NCI-H82 (cell line): Measurements from ENCODE around the gene UGT1A8.
A peak's percentile ranks its signal among the peaks of the same experiment; 100 is the strongest.

ENCODE experiments used
- DNase-seq: peaks from one replicate; lab custom pipeline; 2025; lab: John Stamatoyannopoulos, UW

UGT1A8 gene

GRCh38 chr2:233800208-233800607 lies 182.8 kb downstream of the UGT1A8 start:
- DNase-seq, result no peak

DNA sequence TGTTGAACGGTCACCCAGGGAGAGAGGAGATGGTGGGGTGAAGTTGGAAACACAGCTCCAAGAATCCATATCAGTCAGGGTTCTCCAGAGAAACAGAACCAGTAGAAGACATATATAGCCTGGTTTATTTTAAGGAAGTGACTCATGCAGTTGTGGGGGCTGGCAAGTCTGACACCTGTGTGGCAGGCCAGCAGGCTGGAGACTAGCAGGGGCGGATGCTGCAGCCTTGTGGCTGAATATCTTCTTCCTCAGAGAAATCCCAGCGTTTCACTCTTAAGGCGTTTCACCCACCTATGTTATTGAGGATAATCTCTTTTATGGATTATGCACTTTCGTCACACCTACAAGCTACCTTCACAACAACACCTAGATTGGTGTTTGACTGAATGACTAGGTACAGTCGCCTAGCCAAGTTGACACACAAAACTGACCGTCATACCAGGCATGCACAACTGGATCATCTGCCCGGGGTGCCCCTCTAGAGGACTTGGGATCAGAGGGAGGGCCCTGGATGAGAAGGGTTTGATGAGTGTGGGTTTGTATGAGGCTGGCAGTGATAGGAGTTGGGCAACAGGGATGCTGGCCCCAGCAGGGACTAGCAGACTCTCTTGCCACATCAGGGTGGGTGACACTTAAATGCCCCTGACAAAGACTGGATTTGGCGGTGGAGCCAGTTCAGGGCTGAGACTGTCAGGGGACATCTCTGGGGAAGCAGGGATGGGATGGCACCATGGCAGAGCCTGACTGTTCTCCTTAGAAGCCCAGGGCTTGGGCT lies 184.1 kb downstream of the UGT1A8 start:
- no peak for DNase-seq

DNA sequence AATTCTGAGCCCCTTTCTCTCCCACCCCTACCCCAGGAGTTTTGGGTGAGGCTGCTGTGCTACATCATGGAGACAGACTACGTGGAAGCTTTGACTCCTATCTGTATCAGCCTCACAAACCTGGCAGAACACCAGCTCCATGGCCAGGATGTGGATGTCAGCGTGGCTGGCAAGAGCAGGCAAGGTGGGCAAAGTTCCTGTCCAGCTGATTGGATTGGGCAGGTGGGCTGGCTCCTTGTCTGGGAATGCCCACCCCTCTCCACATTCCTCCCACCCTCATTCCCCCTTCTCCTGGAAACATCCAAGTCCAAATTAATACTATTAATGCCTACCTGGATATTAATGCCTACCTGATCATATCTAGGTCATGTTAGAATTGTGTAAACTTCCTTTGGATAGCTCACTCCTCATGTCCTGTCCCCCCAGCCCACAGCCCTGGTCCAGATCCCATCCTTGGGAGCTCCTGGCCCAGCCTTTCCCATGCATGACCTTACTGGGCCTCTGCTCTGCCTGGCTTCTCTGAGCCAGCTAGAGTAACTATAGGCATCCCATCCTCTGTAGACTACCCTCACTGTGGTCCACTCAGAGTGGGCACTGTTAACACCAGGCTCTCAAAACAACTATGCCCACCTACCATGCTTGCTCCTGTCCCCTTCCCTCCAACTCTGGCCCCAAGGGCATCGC lies 184.8 kb downstream of the UGT1A8 start:
- no peak for DNase-seq

DNA sequence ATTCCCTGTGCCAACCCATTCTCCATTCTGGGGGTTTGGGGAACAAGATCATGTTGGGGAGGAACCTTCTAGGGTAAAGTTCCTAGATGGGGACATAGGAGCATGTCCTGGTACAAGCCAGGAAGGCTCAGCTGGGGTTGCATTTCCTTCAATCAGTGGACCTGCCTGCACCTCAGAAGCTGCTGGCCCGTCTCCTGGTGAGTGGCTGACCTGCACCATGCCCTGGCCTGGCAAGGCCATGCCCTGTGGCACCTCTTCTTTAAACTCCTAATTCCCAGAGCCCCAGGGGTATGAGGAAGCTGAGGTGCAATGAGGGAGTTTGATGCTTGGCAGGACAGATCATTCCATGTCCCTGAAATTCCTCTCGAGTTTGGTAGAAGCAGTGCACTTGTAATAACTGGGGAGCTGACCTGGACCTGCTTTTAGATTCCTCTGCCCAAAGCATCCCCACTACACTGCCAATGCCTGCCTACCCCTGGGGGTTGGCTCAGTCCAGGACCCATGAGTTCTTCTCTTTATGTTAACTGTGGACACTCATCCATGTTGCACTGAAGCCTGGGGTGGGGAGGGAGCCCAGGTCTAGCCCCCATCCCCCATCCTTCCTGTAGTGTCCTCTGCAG lies 186.0 kb downstream of the UGT1A8 start:
- DNase-seq, result no peak

- no peak for DNase-seq
These were observed 186.6 kb downstream of the UGT1A8 start for GRCh38 chr2:233803994-233804393.

DNA sequence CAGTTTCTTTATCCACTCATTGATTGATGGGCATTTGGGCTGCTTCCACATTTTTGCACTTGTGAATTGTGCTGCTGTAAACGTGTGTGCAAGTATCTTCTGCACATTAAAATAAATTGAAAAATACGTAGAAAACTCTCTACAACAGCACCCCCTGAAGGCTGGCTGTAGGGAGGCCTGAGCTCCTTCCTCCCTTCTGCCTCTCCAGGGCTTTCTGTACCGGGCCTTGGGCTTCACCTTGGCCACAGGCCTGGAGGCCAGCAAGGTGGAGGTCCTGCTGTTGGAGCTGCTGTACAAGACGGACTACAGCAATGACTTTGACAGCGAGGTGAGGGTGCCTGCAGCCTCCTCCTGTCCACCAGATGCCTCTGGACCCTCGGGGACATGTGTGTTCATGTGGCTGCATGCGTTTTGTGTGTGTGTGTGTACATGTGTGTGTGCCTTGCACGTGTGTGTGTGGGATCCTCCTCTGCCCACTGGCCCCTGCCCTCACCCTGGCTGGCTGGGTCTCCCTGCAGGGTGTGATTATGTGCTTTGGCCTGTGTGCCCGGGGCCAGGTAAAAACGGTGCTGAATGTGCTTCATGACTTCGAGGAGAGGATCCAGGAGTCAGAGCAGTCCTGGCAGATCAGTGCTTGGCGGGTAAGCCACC lies 189.9 kb downstream of the UGT1A8 start:
- DNase-seq, result no peak

DNA sequence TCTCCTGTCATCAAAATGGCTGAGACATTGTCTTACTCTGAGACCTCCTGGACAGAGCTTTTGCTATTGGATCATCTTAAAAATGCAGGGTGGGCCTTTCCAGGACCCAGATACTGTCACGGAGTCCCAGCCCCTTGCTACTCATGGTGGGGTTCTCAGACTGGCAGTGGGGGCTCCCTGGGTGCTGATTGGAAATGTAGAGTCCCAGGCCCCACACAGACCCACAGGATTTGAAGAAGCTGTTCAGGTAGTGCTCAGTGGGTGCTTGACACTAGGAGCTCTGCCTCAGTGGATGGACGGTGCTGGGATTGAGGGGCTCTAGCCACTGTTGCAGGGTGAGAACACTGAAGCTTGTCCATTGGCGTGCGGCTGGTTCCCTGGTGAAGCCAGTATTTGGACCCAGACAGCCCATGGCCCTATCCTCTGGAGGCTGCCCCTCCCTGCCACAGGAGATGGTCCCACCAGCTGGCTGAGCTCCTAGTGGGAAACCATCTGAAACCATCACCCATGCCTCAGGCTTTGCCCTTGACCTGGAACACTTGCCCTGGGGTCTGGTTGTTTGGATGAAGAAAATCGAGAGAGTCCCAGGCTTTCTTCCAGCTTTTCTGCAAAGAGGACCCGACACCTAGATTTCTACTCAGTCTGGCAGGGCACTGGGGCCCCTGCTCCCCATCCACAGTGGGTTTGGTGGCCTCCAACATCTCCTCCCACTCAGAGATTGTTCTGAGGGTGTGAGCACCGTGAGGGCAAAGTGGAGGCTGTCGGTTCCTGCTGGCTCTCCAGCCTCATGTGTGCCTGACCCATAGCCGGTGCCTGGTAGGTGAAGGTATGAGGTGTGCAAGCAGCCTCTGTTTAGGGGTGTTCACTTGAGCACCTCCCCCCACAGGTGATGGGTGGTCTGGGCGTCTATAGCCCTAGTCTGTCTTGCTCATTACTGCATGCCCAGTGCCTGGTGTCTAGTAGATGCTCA lies 190.8 kb downstream of the UGT1A8 start:
- DNase-seq, result no peak

DNA sequence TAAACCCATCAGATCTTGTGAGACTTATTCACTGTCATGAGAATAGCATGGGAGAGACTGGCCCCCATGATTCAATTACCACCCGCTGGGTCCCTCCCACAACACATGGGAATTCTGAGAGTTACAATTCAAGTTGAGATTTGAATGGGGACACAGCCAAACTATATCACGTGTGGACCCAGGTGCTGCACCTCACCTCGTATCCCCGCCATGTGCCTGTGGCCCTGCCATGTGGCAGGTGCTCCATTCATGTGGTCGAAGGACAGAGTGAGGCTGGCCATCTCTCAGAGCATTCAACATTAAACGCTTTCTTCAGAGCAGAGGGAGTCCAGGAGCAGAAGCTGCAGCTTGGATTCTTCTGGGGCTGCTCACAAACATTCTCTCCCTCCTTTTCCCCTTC lies 193.0 kb downstream of the UGT1A8 start:
- no peak for DNase-seq

DNA sequence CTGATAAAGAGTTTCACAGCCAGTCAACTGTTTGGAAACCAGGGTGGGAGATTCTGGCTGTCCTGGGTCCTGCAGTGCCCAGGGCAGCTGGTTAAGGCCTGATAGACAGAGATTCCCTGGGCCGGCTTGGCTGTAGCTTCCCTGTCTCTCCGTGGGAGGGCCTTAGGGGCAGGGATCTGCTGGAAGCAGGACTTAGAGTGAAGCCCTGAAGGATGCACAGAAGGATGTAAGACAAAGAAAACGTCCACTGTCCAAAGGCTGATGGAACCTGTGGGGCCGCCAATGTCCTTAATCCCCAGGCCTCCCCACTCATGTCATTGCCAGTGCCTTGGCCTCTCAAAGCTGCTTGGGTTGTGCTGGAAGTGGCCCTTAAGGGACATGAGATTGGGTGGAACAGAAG lies 193.7 kb downstream of the UGT1A8 start:
- DNase-seq, result no peak

- DNase-seq, result no peak
These were observed 194.3 kb downstream of the UGT1A8 start for GRCh38 chr2:233811732-233812131.

DNA sequence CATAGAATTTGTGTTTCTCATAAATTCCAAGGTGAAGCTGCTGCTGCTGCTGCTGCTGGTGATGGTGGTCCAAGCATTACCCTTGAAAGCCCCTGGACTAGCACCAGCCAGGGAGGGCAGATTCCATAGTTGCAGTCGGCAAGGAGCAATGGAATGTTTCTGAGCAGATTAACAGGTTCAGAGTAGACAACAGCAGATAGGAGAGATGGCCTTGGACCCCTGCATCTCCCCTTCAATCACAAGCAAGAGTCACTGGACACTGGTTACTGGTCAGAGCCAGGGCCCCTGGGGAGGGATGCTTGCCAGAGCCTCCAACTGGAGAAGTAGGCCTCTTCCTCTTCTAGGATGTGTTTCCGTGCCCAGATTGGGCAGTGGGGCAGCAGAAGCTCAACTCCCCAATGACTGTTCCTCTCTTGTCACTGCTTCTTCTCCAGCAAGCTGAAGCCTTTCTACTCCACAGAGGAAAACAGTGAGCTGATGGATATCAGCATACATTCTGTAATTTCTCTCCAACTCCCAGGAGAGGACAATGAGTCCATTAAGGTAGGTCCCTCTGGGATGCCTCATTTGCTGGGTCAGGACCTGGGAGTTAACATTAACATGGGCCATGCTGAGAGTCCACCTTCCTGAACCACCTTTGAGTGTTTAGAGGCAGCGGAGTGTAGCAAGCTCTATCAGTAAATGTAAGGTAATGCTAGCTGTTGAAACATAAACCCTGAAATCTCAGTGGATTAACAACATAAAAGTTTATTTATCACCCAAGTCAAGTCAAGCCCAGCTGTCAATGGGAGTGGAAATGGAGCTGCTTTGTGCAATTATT lies 196.0 kb downstream of the UGT1A8 start:
- no peak for DNase-seq

GRCh38 chr2:233814056-233814835 lies 196.8 kb downstream of the UGT1A8 start:
- DNase-seq, result peak; percentile 60

DNA sequence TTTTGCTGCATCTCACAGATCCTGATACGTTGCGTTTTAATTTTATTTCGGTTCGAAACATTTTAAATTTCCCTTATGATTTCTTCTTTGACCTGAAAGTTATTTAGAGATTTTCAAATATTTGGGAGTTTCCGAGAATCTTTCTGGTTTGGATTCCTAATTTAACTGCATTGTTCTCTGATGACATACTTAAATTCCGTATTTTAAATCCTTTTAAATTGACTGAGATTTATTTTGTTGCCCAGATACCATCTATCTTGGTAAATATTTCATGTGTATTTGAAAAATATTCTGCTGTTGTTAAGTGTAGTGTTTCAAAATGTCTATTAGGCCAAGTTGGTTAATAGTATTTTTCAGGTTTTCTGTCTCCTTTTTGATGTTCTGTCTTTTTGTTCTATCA lies 198.4 kb downstream of the UGT1A8 start:
- DNase-seq, result no peak

- DNase-seq, result peak; percentile 74
These were observed 198.9 kb downstream of the UGT1A8 start for GRCh38 chr2:233816334-233816733.

GRCh38 chr2:233816771-233817170 lies 199.3 kb downstream of the UGT1A8 start:
- DNase-seq, result no peak

DNA sequence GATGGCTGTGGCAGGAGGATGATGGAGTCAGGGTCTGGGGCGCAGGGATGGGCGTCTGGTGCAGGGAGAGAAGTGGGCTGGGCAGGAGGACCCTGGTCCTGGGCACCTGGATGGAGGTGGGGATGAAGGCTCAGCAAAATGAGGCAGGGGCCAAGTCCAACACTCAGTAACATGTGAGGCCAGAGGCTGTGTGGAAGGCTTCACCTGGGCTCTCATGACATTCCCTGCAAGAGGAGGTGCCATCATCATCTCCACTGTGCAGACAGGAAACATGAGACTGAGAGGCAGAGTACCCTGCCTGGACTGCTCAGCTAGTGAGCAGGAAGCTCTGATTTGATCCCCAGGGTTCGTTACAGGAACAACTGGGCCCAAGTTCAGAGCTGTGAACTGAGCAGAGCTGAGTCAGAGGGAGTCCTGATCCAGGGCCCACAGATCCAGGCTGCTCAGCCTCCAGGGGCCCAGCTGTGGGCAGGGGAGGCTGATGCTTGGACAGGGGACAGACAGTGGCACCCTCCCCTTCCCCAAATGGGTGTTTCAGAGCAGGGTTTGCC lies 200.0 kb downstream of the UGT1A8 start:
- DNase-seq, result no peak

DNA sequence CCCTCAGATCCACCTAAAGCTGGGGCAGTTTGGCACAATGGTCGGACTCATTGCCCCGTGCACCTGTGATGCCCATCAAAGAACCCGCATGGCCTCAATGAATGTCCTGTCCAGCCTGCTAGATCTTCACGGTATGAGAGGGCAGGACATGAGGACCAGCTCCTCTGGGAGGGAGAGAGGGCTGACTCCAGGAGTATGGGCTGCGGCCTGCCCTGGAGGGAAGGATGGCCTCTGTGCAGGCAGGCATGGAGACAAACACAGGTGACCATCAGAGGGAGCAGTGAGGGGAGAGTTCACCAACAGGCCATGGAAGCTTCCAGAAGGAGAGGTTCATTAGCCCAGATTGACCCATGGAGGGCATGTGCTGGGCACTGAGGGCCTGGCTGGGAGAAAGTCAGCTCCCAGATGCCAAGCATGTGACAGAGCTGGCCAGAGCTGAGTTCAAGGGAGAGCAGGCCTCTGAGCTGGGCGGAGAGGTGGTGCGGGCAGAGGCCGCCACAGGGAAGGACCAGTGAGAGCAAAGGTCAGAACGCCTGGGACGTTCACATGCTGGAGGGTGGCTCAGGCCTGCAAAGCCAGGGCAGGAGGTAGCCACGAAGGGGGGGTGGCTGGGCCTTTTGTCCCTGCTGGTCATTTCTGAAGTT lies 200.7 kb downstream of the UGT1A8 start:
- no peak for DNase-seq

DNA sequence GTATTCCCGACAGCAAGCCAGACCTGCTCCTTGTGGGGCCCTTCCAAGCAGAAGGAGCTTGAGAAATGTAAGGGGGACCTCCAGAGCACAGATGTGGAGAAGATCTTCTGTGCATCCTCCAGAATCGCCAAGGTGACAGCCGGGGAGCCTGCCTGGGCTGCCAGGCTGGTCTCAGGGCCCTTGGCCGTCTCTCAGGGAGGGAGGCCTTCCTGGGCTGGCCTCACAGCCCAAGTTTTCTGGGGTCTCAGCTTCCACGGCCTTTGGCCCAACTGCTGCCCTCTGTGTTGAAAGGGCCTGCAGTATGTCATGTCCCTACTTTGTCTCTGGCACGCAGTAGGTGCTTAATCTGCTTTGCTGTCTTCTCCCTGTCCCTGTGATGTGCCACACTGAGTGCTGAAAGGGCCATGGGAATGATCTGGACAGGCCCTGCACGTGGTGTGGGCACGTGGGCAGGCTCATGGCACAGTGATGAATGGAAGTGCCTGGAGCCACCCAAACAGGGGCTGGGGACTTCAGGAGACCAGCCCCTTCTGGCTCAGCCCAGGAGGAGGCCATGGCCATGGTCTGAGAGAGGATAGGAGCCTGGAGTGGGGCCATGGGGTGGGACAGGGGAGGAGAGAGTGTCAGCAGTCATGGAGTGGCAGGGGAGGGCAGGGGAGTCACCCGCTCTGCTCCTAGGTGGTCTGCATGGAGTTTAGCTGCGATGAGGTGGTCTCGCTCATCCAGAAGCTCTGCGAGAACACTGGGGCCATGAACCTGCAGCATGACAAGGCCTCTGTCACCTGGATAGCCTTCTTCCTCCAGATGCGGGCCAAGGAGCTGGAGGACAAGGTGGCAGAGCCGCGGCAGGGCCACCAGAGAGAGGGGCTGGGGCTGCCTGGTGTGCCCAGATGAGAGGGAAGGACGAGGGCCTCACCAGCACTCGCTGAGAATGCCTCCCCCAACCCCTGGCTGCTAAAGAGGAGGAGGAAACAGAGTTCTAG lies 201.5 kb downstream of the UGT1A8 start:
- DNase-seq, result no peak
